Epithelial cell of esophagus (primary cell): ENCODE results near the gene MERTK.
"Not testable (repeated sequence)": the region's sequence is repeated elsewhere in the genome, so short reads cannot be mapped to it uniquely, and the experiment has no call there.

Experiments
- DNase-seq: peaks from one replicate; pipeline ENCODE4 v3.0.0; 2010; ENCODE audit warnings: low read depth
- H3K4me3 ChIP-seq: 2 replicates; pipeline ENCODE4 v1.5.1; 2011; ENCODE audit warnings: mild to moderate bottlenecking, low read length, control low read depth
- CTCF ChIP-seq: IDR thresholded peaks from 2 replicates; pipeline ENCODE4 v1.5.1; 2011; ENCODE audit warnings: low read depth, mild to moderate bottlenecking, low read length, control low read depth, inconsistent platforms; ENCODE audit not compliant: insufficient read depth; ENCODE audit errors: missing control alignments

The MERTK gene

GRCh38 chr2:111905990-111906735, 7.8 kb downstream of the MERTK start:
- H3K4me3 ChIP-seq, result no peak overlapping the region
- TF ChIP-seq CTCF, result no peak
- peak; percentile 19 for DNase-seq

- no peak overlapping the region for H3K4me3 ChIP-seq
- DNase-seq, result no peak
- no peak for TF ChIP-seq CTCF
These were observed 10.2 kb downstream of the MERTK start for GRCh38 chr2:111908578-111908977.

GRCh38 chr2:111909079-111909478, 10.7 kb downstream of the MERTK start:
- no peak for TF ChIP-seq CTCF
- DNase-seq, result no peak
- no peak overlapping the region for H3K4me3 ChIP-seq

GRCh38 chr2:111909997-111910396, 11.6 kb downstream of the MERTK start:
- DNase-seq, result not testable (repeated sequence)

GRCh38 chr2:111910609-111911277, 12.3 kb downstream of the MERTK start:
- DNase-seq, result no peak
- no peak for TF ChIP-seq CTCF
- no peak overlapping the region for H3K4me3 ChIP-seq

More at GRCh38 chr2:111909997-111910396, 11.6 kb downstream of the MERTK start:
- not testable (repeated sequence) for H3K4me3 ChIP-seq

GRCh38 chr2:111911295-111911977, 13.0 kb downstream of the MERTK start:
- H3K4me3 ChIP-seq, DNase-seq: not testable (repeated sequence)

- TF ChIP-seq CTCF, result no peak
- no peak overlapping the region for H3K4me3 ChIP-seq
- DNase-seq, result peak; percentile 78
These were observed 14.1 kb downstream of the MERTK start for GRCh38 chr2:111912547-111912946.
